B cell (primary cell): Measurements from ENCODE around the gene SRRD.

Source experiments
- EZH2 ChIP-seq: IDR thresholded peaks from 2 replicates; pipeline ENCODE4 v1.6.1; 2012; ENCODE audit warnings: borderline replicate concordance, low read depth, mild to moderate bottlenecking, moderate library complexity, low read length; ENCODE audit not compliant: insufficient read depth, poor library complexity, severe bottlenecking
- TF ChIP-seq, protein P1 (sequence below): fragments of 200-600 bp; IDR thresholded peaks from one replicate; pipeline ENCODE4 v1.8.0; 2022; ENCODE audit warnings: antibody characterized with exemption, mild to moderate bottlenecking

DNA sequence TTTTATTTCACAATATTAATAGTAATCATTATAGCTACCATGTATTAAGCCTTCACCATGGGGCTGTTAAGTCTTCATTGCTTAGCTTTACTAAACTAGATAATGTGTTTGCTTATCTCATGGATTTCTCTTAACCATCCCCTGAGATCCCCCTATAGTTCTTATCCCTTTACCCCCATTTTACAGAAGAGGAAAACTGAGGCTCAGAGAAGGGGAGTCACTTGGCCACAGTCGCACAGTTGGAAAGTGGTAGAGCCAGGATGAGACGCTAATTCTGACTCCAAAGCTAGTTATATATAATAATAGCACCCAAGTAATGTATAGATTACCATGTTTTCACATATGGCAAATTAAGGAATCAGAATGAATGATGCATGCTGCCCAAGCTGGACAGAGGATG, 38.3 kb downstream of the SRRD start:
- TF ChIP-seq, protein P1, sequence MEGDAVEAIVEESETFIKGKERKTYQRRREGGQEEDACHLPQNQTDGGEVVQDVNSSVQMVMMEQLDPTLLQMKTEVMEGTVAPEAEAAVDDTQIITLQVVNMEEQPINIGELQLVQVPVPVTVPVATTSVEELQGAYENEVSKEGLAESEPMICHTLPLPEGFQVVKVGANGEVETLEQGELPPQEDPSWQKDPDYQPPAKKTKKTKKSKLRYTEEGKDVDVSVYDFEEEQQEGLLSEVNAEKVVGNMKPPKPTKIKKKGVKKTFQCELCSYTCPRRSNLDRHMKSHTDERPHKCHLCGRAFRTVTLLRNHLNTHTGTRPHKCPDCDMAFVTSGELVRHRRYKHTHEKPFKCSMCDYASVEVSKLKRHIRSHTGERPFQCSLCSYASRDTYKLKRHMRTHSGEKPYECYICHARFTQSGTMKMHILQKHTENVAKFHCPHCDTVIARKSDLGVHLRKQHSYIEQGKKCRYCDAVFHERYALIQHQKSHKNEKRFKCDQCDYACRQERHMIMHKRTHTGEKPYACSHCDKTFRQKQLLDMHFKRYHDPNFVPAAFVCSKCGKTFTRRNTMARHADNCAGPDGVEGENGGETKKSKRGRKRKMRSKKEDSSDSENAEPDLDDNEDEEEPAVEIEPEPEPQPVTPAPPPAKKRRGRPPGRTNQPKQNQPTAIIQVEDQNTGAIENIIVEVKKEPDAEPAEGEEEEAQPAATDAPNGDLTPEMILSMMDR, result no peak
- no peak for TF ChIP-seq EZH2
